Muscle layer of duodenum (tissue), 2 donors: ENCODE data around the gene SEMA4D.

Experiments
- H3K27ac ChIP-seq: one replicate; pipeline ENCODE4 v1.7.0; 2013; ENCODE audit warnings: mild to moderate bottlenecking, low read length
- H3K27me3 ChIP-seq: one replicate; pipeline ENCODE4 v1.7.0; 2013; ENCODE audit warnings: low read depth, mild to moderate bottlenecking, control low read depth, low read length
- H3K36me3 ChIP-seq, 2 donors: one replicate each; pipeline ENCODE4 v1.7.0; 2013; ENCODE audit warnings: low read length in 2 of 2, control low read depth in 1 of 2, mild to moderate bottlenecking in 1 of 2; ENCODE audit not compliant: insufficient read depth in 2 of 2, control insufficient read depth in 1 of 2
- H3K4me1 ChIP-seq, 2 donors: one replicate each; pipeline ENCODE4 v1.7.0; 2013; ENCODE audit warnings: low read length in 2 of 2, mild to moderate bottlenecking in 2 of 2, control low read depth in 1 of 2, moderate library complexity in 1 of 2; ENCODE audit not compliant: insufficient read depth in 2 of 2, control insufficient read depth in 1 of 2
- H3K4me3 ChIP-seq, 2 donors: one replicate each; pipeline ENCODE4 v1.7.0; 2013; ENCODE audit warnings: low read length in 2 of 2, low read depth in 1 of 2, mild to moderate bottlenecking in 1 of 2
- H3K9me3 ChIP-seq, 2 donors: one replicate each; pipeline ENCODE4 v1.7.0; 2013; ENCODE audit warnings: low read length in 2 of 2, control low read depth in 1 of 2, mild to moderate bottlenecking in 1 of 2; ENCODE audit not compliant: control insufficient read depth in 1 of 2
- donor health status: healthy.

SEMA4D gene

GRCh38 chr9:89398621-89399020 is 99.3 kb downstream of the SEMA4D start:
- Histone ChIP-seq H3K36me3 (peaks cover 13 to 55% of the 10 kb centered on the region in 2 donors), H3K4me1 (no peaks in the 10 kb centered on the region), H3K27ac (no peak overlapping the region)

GRCh38 chr9:89397471-89397870 is 100.4 kb downstream of the SEMA4D start:
- H3K4me1 ChIP-seq: no peaks in the 10 kb centered on the region
- H3K9me3 ChIP-seq: no peaks in the 10 kb centered on the region
- H3K27ac ChIP-seq: no peak overlapping the region
- H3K27me3 ChIP-seq: no peaks in the 10 kb centered on the region
- no peak overlapping the region for H3K4me3 ChIP-seq
- peaks cover 17 to 61% of the 10 kb centered on the region in 2 donors for H3K36me3 ChIP-seq

More at GRCh38 chr9:89398621-89399020, 99.3 kb downstream of the SEMA4D start:
- Histone ChIP-seq H3K4me3 (no peak overlapping the region), H3K27me3 (no peaks in the 10 kb centered on the region), H3K9me3 (no peaks in the 10 kb centered on the region)

GRCh38 chr9:89395931-89396710 is 101.8 kb downstream of the SEMA4D start:
- H3K36me3 ChIP-seq: peaks cover 25 to 66% of the 10 kb centered on the region in 2 donors

GRCh38 chr9:89394412-89394811 is 103.5 kb downstream of the SEMA4D start:
- Histone ChIP-seq H3K27me3 (no peaks in the 10 kb centered on the region), H3K27ac (no peak overlapping the region), H3K4me3 (no peak overlapping the region), H3K36me3 (peaks cover 33 to 81% of the 10 kb centered on the region in 2 donors), H3K4me1 (no peaks in the 10 kb centered on the region), H3K9me3 (no peaks in the 10 kb centered on the region)

More at GRCh38 chr9:89395931-89396710, 101.8 kb downstream of the SEMA4D start:
- Histone ChIP-seq H3K4me1 (no peaks in the 10 kb centered on the region), H3K27me3 (no peaks in the 10 kb centered on the region), H3K27ac (no peak overlapping the region), H3K4me3 (no peak overlapping the region), H3K9me3 (no peaks in the 10 kb centered on the region)

DNA sequence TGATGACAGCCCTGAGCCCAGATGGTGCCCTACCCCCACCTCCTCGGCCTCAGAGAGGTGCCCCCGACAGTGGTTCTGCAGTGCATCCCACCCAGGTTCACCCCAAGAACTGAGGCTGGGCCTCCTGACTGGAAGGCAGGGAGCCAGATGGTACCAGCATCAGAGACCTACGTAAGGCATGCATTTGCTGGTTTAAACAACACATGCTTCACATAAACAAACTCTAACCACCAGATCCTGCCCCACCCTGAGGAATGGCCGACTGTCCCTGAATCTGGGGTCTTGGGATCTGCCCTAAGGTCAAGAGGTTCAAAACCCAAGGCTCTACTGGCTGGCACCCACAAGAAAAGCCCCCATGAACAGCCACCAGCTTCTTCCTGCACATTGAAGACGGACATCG is 106.3 kb downstream of the SEMA4D start:
- Histone ChIP-seq H3K27ac (no peak overlapping the region), H3K36me3 (peaks cover 39 to 79% of the 10 kb centered on the region in 2 donors)

DNA sequence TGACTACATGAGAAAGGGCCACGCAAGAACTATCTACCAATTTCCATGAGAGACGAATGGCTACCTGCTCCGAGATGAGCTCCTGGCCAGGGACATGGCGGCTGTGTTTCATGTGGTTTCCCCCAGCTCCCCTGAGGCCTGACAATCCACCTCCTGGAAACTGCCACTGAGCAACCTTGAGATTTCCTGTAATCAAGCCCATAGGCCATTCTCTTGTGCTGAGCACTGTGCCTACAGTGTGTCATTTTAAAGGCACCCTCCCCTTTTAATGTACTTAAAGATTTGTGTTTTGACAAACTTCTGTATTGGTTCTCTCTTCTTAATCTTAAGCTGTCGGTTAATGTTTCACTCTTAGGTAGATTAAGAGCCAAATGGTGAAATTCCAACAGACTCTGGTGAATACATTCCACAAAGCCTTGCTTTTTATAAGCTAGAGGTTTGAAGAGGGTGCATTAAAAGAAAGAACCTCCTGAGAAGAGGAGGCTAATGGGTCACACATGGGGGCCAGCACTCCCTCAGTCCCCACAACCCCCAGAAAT is 107.3 kb downstream of the SEMA4D start:
- Histone ChIP-seq H3K27ac (no peak overlapping the region), H3K36me3 (peaks cover 32 to 80% of the 10 kb centered on the region in 2 donors), H3K4me3 (no peak overlapping the region), H3K27me3 (no peaks in the 10 kb centered on the region), H3K9me3 (no peaks in the 10 kb centered on the region), H3K4me1 (peaks cover 0 to 7% of the 10 kb centered on the region in 2 donors)

More for the DNA sequence above, 106.3 kb downstream of the SEMA4D start:
- no peaks in the 10 kb centered on the region for H3K27me3 ChIP-seq
- H3K4me1 ChIP-seq: peaks cover 0 to 7% of the 10 kb centered on the region in 2 donors
- no peaks in the 10 kb centered on the region for H3K9me3 ChIP-seq
- H3K4me3 ChIP-seq: no peak overlapping the region

DNA sequence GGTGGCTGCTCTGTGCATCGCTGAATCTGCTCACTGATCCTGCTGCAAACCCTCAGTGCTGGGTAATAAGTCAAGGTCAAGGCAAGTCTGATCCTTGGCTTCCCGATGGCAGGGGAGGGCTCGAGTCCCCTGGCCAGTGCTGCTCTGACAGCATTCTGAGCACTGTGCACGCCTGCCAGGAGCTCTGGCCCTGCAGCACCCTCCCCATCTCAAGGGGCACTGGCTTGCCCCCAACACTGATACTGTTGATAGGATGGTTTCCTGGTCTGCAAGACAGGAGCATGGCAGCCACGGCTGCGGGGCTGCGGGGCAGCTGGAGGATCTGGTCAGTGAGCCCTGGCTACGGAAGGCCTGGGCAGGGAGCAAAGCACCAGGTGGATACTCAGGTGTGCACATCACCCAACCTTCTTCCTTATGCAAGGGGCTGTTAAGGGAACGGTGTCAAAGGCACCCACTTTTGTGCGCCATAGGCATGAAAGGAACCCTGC is 107.8 kb downstream of the SEMA4D start:
- Histone ChIP-seq H3K27ac (no peak overlapping the region), H3K27me3 (no peaks in the 10 kb centered on the region), H3K4me1 (peaks cover 0 to 7% of the 10 kb centered on the region in 2 donors), H3K36me3 (peaks cover 34 to 78% of the 10 kb centered on the region in 2 donors), H3K9me3 (no peaks in the 10 kb centered on the region), H3K4me3 (no peak overlapping the region)

- Histone ChIP-seq H3K4me3 (no peak overlapping the region), H3K36me3 (peaks cover 34 to 75% of the 10 kb centered on the region in 2 donors), H3K27me3 (no peaks in the 10 kb centered on the region), H3K27ac (no peak overlapping the region), H3K4me1 (peaks cover 0 to 7% of the 10 kb centered on the region in 2 donors), H3K9me3 (no peaks in the 10 kb centered on the region)
Measured at GRCh38 chr9:89388868-89389177, 109.1 kb downstream of the SEMA4D start.

DNA sequence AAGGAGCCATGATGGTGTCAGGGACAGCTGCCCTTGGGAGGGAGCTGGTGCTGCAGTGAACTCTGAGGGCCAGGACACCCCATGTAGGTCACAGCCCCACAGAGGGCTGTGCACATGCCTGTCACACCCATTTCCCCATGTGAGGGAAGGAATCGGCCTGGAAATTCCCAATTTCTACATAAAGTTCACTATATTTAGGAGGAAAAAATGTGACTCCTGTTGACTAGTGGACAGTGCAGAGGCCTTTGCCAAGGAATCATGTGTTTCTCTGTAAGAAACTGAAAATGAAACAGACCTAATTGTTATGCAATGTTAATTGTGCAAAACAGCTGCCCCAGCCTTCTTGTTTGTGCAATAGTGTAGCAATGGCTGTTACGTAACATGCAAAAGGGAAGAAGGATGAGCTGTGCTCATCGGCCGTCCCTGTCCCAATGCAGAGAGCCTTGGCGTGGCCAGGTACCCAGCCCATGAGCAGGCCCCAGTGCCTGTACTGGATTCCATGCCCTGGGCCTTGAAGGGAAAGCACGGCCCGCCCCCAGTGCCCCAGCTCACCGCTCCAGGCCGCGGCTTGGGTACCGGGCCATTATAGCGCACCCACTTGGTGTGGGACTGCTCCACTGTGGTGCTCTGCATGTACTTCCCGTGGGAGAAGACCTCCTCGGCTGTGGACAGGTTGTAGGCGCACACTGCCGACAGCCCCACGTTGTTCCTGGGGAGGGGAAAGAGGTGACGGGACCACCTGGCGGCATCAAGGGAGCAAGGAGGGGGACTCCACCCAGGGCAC is 109.6 kb downstream of the SEMA4D start:
- H3K27me3 ChIP-seq: no peaks in the 10 kb centered on the region
- H3K4me1 ChIP-seq: peaks cover 0 to 7% of the 10 kb centered on the region in 2 donors
- H3K27ac ChIP-seq: peak overlapping the region; percentile 52
- peaks cover 32 to 73% of the 10 kb centered on the region in 2 donors for H3K36me3 ChIP-seq
- no peaks in the 10 kb centered on the region for H3K9me3 ChIP-seq
- no peak overlapping the region for H3K4me3 ChIP-seq

DNA sequence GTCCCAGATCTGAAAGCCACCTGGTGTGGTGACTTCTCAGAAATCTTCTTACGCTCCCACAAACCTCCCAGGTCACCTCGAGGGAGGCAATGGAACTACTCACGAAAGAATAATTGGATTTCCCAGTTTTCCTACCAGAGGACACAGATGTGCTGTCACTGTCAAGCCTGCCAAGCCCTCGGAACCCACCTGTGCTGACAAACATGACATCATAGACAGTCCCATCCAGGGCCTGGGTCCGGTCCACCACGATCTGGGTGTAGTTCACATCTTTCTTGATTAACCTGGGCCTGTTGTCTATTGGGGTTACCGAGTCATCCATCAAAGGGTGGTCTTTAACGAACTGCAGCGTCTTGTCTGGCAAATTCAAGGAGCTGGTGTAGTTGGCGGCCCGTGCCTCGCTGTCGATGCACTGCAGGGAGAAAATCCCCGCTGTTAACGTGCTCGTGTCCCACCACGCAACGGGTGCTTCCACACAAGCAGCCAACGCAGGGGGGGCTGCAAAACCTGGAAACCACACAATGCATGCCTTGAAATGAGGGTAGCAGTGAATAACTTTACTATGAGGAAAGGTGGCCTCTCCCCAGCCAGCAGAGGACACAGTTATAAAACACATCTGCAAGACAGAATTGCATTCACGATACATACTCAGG is 110.6 kb downstream of the SEMA4D start:
- Histone ChIP-seq H3K4me3 (no peak overlapping the region), H3K27me3 (no peaks in the 10 kb centered on the region), H3K36me3 (peaks cover 30 to 64% of the 10 kb centered on the region in 2 donors), H3K4me1 (peaks cover 0 to 7% of the 10 kb centered on the region in 2 donors), H3K27ac (peak overlapping the region; percentile 52), H3K9me3 (no peaks in the 10 kb centered on the region)

- Histone ChIP-seq H3K4me3 (no peak overlapping the region), H3K4me1 (peaks cover 0 to 7% of the 10 kb centered on the region in 2 donors), H3K27ac (no peak overlapping the region), H3K36me3 (peaks cover 32 to 58% of the 10 kb centered on the region in 2 donors), H3K27me3 (no peaks in the 10 kb centered on the region), H3K9me3 (no peaks in the 10 kb centered on the region)
Measured at GRCh38 chr9:89386797-89387196, 111.1 kb downstream of the SEMA4D start.
